Activated T-helper 1 cell treated with anti-CD3 and anti-CD28 coated beads, Interleukin-12 subunit alpha, Interleukin-12 subunit beta, Interleukin-2, Interleukin-4 antibody, amounts not matched to agents 30 ng/mL and 10 ng/mL and 1 ng/mL, durations not matched to agents 14 hours and 24 hours and 36 hours (primary cell): ENCODE results near the gene ETFRF1. TPM values are rescaled to one million over a fixed set of nuclear protein-coding genes. Genes with fewer than 3 reads are reported as not detected.

Source experiments
- DNase-seq: peaks from one replicate; pipeline ENCODE4 v3.0.0; 2021; ENCODE audit warnings: low spot score
- H3K27ac Mint-ChIP-seq: one replicate; pipeline ENCODE4 v1.8.0; 2021; ENCODE audit warnings: mild to moderate bottlenecking, mixed read lengths
- H3K27me3 Mint-ChIP-seq: one replicate; pipeline ENCODE4 v1.8.0; 2022; ENCODE audit warnings: mild to moderate bottlenecking, moderate library complexity, mixed read lengths; ENCODE audit not compliant: insufficient read depth
- H3K36me3 Mint-ChIP-seq: one replicate; pipeline ENCODE4 v1.8.0; 2021; ENCODE audit warnings: low read depth, mixed read lengths
- H3K4me1 Mint-ChIP-seq: one replicate; pipeline ENCODE4 v1.8.0; 2021; ENCODE audit warnings: low read depth, mixed read lengths
- H3K4me3 Mint-ChIP-seq: one replicate; pipeline ENCODE4 v1.8.0; 2021; ENCODE audit warnings: mild to moderate bottlenecking, moderate library complexity, mixed read lengths
- H3K9me3 Mint-ChIP-seq: one replicate; pipeline ENCODE4 v1.8.0; 2021; ENCODE audit warnings: mixed read lengths
- intact Hi-C: fragments of 100-400 bp; cut with micrococcal nuclease; formaldehyde crosslinking; loops from one replicate; pipeline ENCODE4 v1.15.1; 2024
- total RNA-seq: library from RNA; stranded (reverse); gene quantifications from 2 replicates; pipeline ENCODE4 v1.2.3, GENCODE V29; 2022

ETFRF1 gene
- total RNA-seq, 1 donor from 2014 or later = 9.7 TPM

DNA sequence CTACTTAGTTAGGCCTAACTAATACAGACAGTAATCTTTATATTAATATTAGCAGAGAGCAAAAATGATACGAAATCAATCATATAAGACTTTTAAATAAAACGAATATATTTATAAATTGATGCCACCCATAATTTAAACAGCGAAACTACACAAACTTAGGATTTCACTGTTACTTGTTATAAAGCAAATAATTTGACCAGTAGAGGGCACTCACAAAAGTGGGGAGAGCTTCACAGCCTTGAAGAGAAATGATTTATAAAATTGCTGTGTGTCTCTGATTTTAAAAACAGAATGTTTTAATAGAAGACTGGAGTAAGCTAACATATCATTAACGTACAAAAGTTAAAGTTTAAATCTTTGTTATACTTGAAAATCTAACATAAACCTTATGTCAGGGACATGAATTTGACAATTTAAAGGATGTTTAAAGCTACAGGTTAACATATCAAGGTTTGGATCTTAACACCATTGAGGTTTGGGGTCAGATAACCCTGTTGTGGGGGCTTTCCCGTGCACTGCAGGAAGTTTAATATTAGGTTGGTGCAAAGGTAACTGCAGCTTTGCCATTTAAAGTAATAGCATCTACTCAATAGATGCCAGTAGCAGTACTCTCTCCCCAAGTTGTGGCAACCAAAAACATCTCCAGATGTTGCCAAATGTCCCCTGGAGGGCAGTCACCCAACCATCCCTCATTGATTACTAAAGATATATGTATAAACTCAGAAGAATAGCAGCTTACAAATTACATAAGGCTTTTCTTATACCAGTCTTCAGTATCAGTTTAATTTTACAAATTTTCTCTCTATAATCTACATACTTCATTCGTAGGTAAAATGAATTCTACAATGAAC, 46.4 kb downstream of the ETFRF1 start:
- Mint-ChIP-seq H3K4me1 (peaks cover 29% of the 10 kb centered on the region), H3K9me3 (no peaks in the 10 kb centered on the region), H3K27ac (no peak overlapping the region), H3K27me3 (no peaks in the 10 kb centered on the region), H3K4me3 (no peak overlapping the region), H3K36me3 (peaks cover 44% of the 10 kb centered on the region)
- DNase-seq = no peak
- intact Hi-C loops = loop anchor here (1.0 to 10.0 kb wide), 5 partner anchors 9 to 353 kb away; partner anchors contain the start of gene KRAS

DNA sequence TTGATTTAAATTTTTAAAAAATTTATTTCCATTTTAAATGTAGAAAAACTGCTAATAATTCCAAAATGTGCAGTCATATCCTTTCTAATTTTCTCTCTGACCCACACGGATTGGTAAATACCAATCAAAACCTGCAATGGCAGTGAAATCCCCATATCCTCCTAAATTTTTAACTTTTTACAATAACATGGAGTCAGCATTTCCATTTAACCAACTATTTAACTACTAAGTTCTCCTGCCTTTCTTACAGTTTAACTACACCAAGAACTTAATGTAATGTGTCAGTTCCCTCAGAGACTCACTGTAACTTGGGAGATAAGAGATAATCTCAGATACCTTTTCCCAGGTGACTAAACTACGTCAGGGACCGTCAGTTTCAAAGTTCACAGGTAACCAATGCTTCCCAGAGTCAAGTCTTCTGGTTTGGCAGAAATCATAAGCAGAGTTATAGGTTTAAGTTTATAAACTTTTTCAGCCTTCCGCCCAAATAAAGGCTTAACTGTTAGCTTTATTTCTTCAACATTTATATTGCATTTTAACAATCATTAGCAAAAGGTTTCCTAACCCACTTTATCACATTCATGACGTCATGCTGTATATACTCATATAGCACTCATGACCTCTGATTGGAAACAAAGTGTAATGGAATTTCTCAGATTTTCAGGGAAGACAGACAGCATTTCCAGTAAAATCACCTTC, 48.1 kb downstream of the ETFRF1 start:
- no peak for DNase-seq
- Mint-ChIP-seq H3K27ac (no peak overlapping the region), H3K9me3 (no peaks in the 10 kb centered on the region), H3K27me3 (no peaks in the 10 kb centered on the region), H3K4me3 (no peak overlapping the region), H3K36me3 (peaks cover 41% of the 10 kb centered on the region), H3K4me1 (peaks cover 28% of the 10 kb centered on the region)
- intact Hi-C loops = loop anchor here (10.0 kb wide), 1 partner anchor 352 kb away; no protein-coding TSS in a partner anchor

DNA sequence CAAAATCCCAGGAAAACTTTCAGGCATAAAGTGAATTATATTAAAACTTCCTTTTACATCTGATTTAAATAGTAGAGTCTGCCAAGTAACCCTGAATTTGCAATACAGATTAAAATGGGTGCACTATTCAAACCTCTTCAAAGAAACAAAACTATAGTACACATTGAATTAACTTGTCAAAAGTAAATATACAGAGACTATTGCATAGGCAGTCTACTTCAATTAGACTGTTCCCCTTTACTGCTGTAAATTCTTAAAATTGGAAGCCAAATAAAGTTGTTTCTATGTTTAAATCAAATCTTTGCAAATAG, 48.6 kb downstream of the ETFRF1 start:
- peaks cover 33% of the 10 kb centered on the region for H3K4me1 Mint-ChIP-seq
- no peaks in the 10 kb centered on the region for H3K27me3 Mint-ChIP-seq
- no peak overlapping the region for H3K4me3 Mint-ChIP-seq
- H3K27ac Mint-ChIP-seq = no peak overlapping the region
- H3K36me3 Mint-ChIP-seq = peaks cover 42% of the 10 kb centered on the region
- no peaks in the 10 kb centered on the region for H3K9me3 Mint-ChIP-seq
- intact Hi-C loops = loop anchor here (10.0 kb wide), 1 partner anchor 351 kb away; no protein-coding TSS in a partner anchor
- DNase-seq = no peak

GRCh38 chr12:25245491-25245890, 50.5 kb downstream of the ETFRF1 start:
- H3K4me3 Mint-ChIP-seq = no peak overlapping the region
- no peak for DNase-seq
- H3K36me3 Mint-ChIP-seq = peaks cover 33% of the 10 kb centered on the region
- no peaks in the 10 kb centered on the region for H3K27me3 Mint-ChIP-seq
- H3K27ac Mint-ChIP-seq = no peak overlapping the region
- no peaks in the 10 kb centered on the region for H3K9me3 Mint-ChIP-seq
- peaks cover 43% of the 10 kb centered on the region for H3K4me1 Mint-ChIP-seq
- intact Hi-C loops = loop anchor here (10.0 kb wide), 1 partner anchor 349 kb away; no protein-coding TSS in a partner anchor

GRCh38 chr12:25248137-25248536, 53.1 kb downstream of the ETFRF1 start:
- Mint-ChIP-seq H3K4me1 (peaks cover 49% of the 10 kb centered on the region), H3K4me3 (peak overlapping the region; percentile 43), H3K9me3 (no peaks in the 10 kb centered on the region)

DNA sequence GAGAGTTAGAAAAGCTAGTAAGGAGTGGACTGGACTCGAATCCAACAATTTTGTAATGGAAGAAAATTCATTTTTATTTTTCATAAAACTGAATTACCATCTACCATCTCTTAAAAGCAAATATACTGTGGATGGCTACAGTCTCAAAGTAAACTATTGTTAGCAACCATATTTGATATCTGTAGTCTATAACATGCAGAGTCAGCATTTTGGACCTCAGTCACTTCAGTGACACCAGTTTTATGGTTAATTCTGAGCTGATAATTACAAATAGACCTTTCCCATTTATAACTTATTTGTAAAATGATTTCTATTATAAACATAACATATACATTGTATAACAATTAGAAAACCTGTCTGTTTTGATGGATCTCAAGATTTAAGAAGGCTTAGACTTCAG, 53.7 kb downstream of the ETFRF1 start:
- no peak for DNase-seq
- Mint-ChIP-seq H3K27ac (no peak overlapping the region), H3K4me1 (peaks cover 55% of the 10 kb centered on the region), H3K27me3 (peaks cover 7% of the 10 kb centered on the region), H3K36me3 (peaks cover 22% of the 10 kb centered on the region), H3K4me3 (peak overlapping the region; percentile 90), H3K9me3 (no peaks in the 10 kb centered on the region)
- intact Hi-C loops = loop anchor here (10.0 kb wide), 1 partner anchor 346 kb away; no protein-coding TSS in a partner anchor

More at GRCh38 chr12:25248137-25248536, 53.1 kb downstream of the ETFRF1 start:
- no peak for DNase-seq
- no peak overlapping the region for H3K27ac Mint-ChIP-seq
- H3K36me3 Mint-ChIP-seq = peaks cover 26% of the 10 kb centered on the region
- intact Hi-C loops = loop anchor here (10.0 kb wide), 1 partner anchor 347 kb away; no protein-coding TSS in a partner anchor
- peaks cover 7% of the 10 kb centered on the region for H3K27me3 Mint-ChIP-seq

GRCh38 chr12:25249931-25250738, 55.1 kb downstream of the ETFRF1 start:
- H3K4me1 Mint-ChIP-seq = peaks cover 54% of the 10 kb centered on the region
- H3K27ac Mint-ChIP-seq = peak overlapping the region; percentile 96
- DNase-seq = peak; percentile 54
- intact Hi-C loops = loop anchor here (1.0 to 10.0 kb wide), 9 partner anchors 9 to 1995 kb away; partner anchors contain the start of gene STK38L
- H3K36me3 Mint-ChIP-seq = peaks cover 16% of the 10 kb centered on the region
- H3K9me3 Mint-ChIP-seq = no peaks in the 10 kb centered on the region
- H3K4me3 Mint-ChIP-seq = peak overlapping the region; percentile 90
- H3K27me3 Mint-ChIP-seq = peaks cover 7% of the 10 kb centered on the region

- peaks cover 11% of the 10 kb centered on the region for H3K36me3 Mint-ChIP-seq
- peaks cover 45% of the 10 kb centered on the region for H3K4me1 Mint-ChIP-seq
- DNase-seq = peak; percentile 89
- peak within 1 kb of the TSS; percentile 96 for H3K27ac Mint-ChIP-seq
- H3K27me3 Mint-ChIP-seq = peaks cover 10% of the 10 kb centered on the region
- H3K9me3 Mint-ChIP-seq = no peaks in the 10 kb centered on the region
- peak within 1 kb of the TSS; percentile 90 for H3K4me3 Mint-ChIP-seq
- intact Hi-C loops = loop anchor here (1.0 to 10.0 kb wide), 10 partner anchors 10 to 1994 kb away; partner anchors contain the start of genes DNAI7, ETFRF1 and STK38L
Observed at GRCh38 chr12:25250744-25251730, 56.0 kb downstream of the ETFRF1 start, which contains the start of gene KRAS. KRAS (minus strand) TSS chr12:25250929.

DNA sequence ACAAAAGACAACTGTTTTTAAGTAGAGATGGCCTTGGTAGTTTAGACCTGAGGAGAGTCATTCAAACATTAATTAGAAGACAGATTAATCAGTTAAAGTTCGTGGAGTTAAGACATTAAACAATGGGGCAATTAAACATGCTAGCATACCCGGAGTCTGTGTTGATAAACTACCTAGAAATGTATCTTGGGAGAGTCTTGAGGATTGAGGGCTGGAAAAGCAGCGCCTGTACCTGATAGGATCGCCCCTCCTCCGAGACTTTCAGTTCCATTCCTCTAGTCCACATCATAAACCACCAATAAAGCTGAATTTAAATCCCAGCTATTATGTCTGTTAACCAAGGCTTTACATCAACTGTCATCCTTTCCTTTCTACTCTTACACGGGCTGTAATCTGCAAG, 56.7 kb downstream of the ETFRF1 start:
- intact Hi-C loops = loop anchor here (1.0 to 10.0 kb wide), 5 partner anchors 39 to 1993 kb away; partner anchors contain the start of genes DNAI7, ETFRF1 and STK38L
- H3K27me3 Mint-ChIP-seq = peaks cover 10% of the 10 kb centered on the region
- H3K4me3 Mint-ChIP-seq = peak overlapping the region; percentile 89
- peak overlapping the region; percentile 3 for H3K27ac Mint-ChIP-seq
- H3K9me3 Mint-ChIP-seq = no peaks in the 10 kb centered on the region
- H3K4me1 Mint-ChIP-seq = peaks cover 45% of the 10 kb centered on the region
- no peak for DNase-seq
- peaks cover 11% of the 10 kb centered on the region for H3K36me3 Mint-ChIP-seq

DNA sequence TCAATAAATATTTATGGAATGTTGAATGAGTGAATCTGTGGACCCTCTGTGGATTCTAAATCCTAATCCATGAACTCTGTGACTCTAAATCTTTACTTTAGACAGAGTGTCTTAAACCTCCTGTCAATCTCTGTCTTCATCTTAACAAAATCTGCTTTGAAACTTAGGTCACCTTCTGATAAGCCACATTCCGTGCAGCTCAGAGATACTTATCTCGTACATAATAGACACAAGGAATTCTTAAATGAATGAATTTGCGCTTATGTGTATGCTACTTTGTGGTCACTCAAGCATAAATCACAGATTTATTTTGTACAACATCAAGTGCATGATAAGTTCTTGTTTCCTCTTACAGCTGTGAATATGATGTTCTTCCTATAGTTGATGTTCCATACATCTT, 57.9 kb downstream of the ETFRF1 start:
- Mint-ChIP-seq H3K4me3 (peak overlapping the region; percentile 2), H3K27me3 (peaks cover 10% of the 10 kb centered on the region), H3K4me1 (peaks cover 37% of the 10 kb centered on the region), H3K36me3 (peaks cover 5% of the 10 kb centered on the region), H3K27ac (no peak overlapping the region), H3K9me3 (no peaks in the 10 kb centered on the region)
- DNase-seq = no peak
- intact Hi-C loops = loop anchor here (5.0 to 10.0 kb wide), 2 partner anchors 41 to 1992 kb away; partner anchors contain the start of gene STK38L

- no peak for DNase-seq
Observed at GRCh38 chr12:25253371-25254068, 58.5 kb downstream of the ETFRF1 start.

More at GRCh38 chr12:25253371-25254068, 58.5 kb downstream of the ETFRF1 start:
- Mint-ChIP-seq H3K27me3 (peaks cover 10% of the 10 kb centered on the region), H3K9me3 (no peaks in the 10 kb centered on the region), H3K4me3 (no peak overlapping the region), H3K27ac (no peak overlapping the region), H3K36me3 (no peaks in the 10 kb centered on the region), H3K4me1 (peaks cover 34% of the 10 kb centered on the region)
- intact Hi-C loops = loop anchor here (5.0 to 10.0 kb wide), 2 partner anchors 41 to 1991 kb away; partner anchors contain the start of gene STK38L
